HG02852 (cell line): ENCODE measurements around the gene ATG4D.
"Not testable (repeated sequence)": the region's sequence is repeated elsewhere in the genome, so short reads cannot be mapped to it uniquely, and the experiment has no call there.

Source experiments
- ATAC-seq: cut with Tn5 transposase; IDR thresholded peaks from one replicate; pipeline ENCODE4 v1.9.1; 2021; ENCODE audit warnings: mild to moderate bottlenecking, moderate library complexity; ENCODE audit not compliant: unreplicated experiment

The ATG4D gene

GRCh38 chr19:10550336-10550735 is 6.6 kb downstream of the ATG4D start:
- ATAC-seq = no peak

- ATAC-seq = not testable (repeated sequence)
Observed at GRCh38 chr19:10551006-10551405, 7.3 kb downstream of the ATG4D start.

- no peak for ATAC-seq
Observed at GRCh38 chr19:10551698-10552301, 8.1 kb downstream of the ATG4D start.

GRCh38 chr19:10552510-10553053 is 8.9 kb downstream of the ATG4D start:
- ATAC-seq = no peak

GRCh38 chr19:10553087-10553667 is 9.5 kb downstream of the ATG4D start:
- no peak for ATAC-seq

GRCh38 chr19:10553943-10554381 is 10.3 kb downstream of the ATG4D start:
- ATAC-seq = no peak

- no peak for ATAC-seq
Observed at GRCh38 chr19:10554760-10555609, 11.3 kb downstream of the ATG4D start.

GRCh38 chr19:10555610-10555973 is 11.9 kb downstream of the ATG4D start:
- ATAC-seq = no peak

- ATAC-seq = no peak
Observed at GRCh38 chr19:10557603-10558197, 14.0 kb downstream of the ATG4D start.

GRCh38 chr19:10560154-10560553 is 16.4 kb downstream of the ATG4D start:
- ATAC-seq = no peak

GRCh38 chr19:10562609-10563008 is 18.9 kb downstream of the ATG4D start:
- ATAC-seq = no peak

GRCh38 chr19:10565028-10565566 is 21.4 kb downstream of the ATG4D start:
- no peak for ATAC-seq

GRCh38 chr19:10565567-10566407 is 22.1 kb downstream of the ATG4D start, which contains the start of gene KRI1:
Gene KRI1, minus strand, starts transcription at chr19:10566010. Its CDS starts 11 bp downstream, at chr19:10565999.
- ATAC-seq = peak; percentile 39

GRCh38 chr19:10566408-10566657 is 22.6 kb downstream of the ATG4D start:
- no peak for ATAC-seq

- ATAC-seq = no peak
Observed at GRCh38 chr19:10566658-10567410, 23.1 kb downstream of the ATG4D start.

GRCh38 chr19:10567656-10568055 is 24.0 kb downstream of the ATG4D start:
- ATAC-seq = no peak

- peak; percentile 18 for ATAC-seq
Observed at GRCh38 chr19:10568062-10568825, 24.5 kb downstream of the ATG4D start.

GRCh38 chr19:10568826-10569651 is 25.3 kb downstream of the ATG4D start, which contains the start of gene CDKN2D:
Gene CDKN2D, minus strand, starts transcription at chr19:10568979. Its CDS starts 326 bp downstream, at chr19:10568653.
- peak; percentile 62 for ATAC-seq
